ENCODE measurements around the gene RTN4IP1.
"Not testable (repeated sequence)": the region's sequence is repeated elsewhere in the genome, so short reads cannot be mapped to it uniquely, and the experiment has no call there.

Gene RTN4IP1

DNA sequence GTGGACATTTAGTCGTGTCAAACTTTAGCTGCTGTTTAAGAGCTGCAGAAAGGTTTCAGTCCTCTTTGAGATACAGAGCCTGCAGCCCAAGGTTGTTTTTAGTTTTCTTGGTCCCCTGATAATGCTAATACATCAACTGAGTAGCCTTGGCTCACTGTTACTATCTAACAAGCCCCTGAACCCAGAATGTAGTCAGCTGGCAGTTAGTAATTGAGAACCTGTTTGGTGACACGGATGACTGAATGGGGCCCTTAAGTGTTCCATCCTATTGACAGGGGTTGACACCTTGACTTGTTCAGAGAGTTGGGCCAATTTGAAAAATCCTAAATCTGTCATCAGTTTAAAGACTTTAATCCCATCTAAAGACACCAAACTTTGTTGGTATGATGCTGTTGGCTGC is 2.8 kb downstream of the RTN4IP1 start:
- DNase-seq: no peak

GRCh38 chr6:106623039-106623438 is 6.3 kb downstream of the RTN4IP1 start:
- no peak for DNase-seq

DNA sequence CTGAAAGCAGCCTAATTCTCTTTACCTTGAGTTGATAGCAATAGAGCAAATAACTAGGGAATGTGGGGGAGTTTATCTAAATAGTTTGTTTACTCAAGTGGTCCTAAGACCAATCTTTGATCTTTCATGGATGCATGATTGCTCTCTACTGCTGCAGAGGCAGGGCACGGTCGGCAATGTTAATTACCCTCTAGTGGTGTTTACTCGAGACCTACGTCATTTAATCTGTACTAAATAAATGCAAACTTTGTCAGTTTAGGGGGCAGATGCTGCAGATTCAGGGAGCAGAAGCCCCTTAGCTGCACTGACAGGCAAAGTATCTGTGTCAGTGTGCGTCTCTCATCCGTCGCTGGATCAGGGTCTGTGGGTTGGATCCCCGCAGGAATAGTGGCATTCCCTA is 6.9 kb downstream of the RTN4IP1 start:
- no peak for DNase-seq

GRCh38 chr6:106620931-106621672 is 8.2 kb downstream of the RTN4IP1 start:
- no peak for DNase-seq

DNA sequence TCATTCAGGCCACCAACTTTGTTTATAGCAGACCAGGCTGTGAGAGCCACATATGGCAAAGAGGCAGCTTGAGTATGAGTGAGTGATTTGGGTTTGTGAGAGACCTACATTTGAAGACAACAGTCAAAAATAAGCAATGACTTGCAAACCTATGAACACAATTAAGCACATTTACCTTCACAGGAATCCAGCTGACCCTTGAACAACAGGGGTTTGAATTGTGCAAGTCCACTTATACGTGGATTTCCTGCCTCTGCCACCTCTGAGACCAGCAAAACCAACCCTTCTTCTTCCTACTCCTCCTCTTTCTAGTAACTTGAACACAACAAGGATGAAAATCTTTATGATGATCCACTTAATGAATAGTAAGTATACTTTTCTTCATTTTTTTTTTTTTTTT is 10.1 kb downstream of the RTN4IP1 start:
- no peak for DNase-seq

- no peak for DNase-seq
These were observed 11.0 kb downstream of the RTN4IP1 start for GRCh38 chr6:106618324-106618723.

- DNase-seq: no peak
These were observed 11.4 kb downstream of the RTN4IP1 start for GRCh38 chr6:106617857-106618256.

- no peak for DNase-seq
These were observed 12.0 kb downstream of the RTN4IP1 start for GRCh38 chr6:106617302-106617701.

- no peak for DNase-seq
These were observed 14.6 kb downstream of the RTN4IP1 start for GRCh38 chr6:106614592-106615257.

GRCh38 chr6:106614166-106614565 is 15.1 kb downstream of the RTN4IP1 start:
- no peak for DNase-seq

GRCh38 chr6:106613590-106613989 is 15.7 kb downstream of the RTN4IP1 start:
- DNase-seq: no peak

DNA sequence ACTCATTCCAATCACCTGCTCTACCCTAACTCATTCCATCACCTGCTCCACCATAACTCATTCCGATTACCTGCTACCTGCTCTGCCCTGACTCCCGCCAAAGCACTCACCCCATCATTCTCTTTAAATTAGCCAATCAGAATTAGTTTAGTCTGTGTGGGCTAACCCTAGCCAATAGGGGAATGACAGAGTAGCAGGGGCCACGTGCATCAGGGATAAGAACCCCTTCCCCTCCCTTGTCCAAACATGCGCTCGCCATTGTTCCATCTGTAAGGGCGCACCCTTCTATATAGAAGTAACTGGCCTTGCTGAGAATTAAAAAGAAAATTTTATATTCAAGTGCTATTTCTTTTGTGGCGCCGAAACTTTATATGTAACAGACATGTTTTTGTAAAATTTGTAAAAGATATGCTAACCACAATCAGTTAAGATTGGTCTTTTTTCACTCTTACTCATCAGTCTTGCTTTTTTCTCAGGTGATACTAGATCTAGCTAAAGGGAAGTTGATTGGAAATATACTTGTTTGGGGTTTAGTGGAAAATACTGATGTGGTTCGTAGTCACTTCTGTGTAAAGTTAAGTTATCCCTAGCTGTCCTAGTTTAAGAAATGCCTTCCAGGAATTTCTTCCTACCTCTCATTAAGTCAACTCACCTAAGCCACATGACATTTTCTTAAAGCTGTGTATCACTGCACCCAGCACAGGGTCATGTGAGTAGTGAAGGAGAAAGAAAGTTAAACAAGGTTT is 16.5 kb downstream of the RTN4IP1 start:
- DNase-seq: no peak

DNA sequence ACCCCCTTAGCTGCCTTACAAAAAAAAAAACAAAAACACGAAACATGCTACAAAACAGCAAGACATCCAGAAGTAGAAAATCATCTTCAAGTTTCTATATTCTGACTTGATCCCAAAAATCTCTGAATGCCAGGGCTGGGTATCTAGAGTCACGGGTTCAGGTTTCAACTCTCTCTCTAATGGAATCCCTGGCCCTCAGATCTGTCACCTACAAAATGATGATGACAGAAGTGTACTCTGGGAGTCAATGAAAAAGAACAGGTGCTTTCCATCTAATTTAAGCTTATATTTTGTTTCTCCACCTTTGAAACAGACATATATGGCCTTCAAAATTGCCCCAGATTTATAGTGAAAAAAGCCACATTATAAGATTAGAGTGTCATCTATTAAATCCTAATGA is 18.3 kb downstream of the RTN4IP1 start:
- DNase-seq: no peak

GRCh38 chr6:106609699-106610098 is 19.6 kb downstream of the RTN4IP1 start:
- peak; percentile 6 for DNase-seq

DNA sequence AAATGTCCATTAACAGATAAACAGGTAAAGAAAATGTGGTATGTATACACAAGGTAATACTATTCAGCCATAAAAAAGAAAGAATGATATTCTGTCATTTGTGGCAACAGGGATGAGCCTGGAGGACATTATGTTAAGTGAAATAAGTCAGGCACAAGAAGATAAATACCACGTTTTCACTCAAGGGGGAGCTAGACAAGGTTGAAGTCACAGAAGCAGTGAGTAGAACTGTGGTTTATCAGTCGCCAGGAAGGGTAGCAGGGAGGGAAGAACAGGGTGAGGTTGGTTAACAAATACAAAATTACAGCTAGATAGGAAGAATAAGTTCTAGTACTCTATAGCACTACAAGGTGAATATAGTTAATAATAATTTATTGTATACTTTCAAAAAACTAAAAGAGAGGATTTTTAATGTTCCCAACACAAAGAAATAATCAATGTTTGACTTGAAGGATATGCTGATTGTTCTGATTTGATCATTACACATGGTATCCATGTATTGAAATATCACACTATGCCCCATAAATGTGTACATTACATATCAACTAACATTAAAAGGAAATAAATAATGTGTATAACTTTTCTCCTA is 21.1 kb downstream of the RTN4IP1 start:
- no peak for DNase-seq

GRCh38 chr6:106600329-106600728 is 29.0 kb downstream of the RTN4IP1 start:
- no peak for DNase-seq

- no peak for DNase-seq
These were observed 29.9 kb downstream of the RTN4IP1 start for GRCh38 chr6:106599440-106599839.

DNA sequence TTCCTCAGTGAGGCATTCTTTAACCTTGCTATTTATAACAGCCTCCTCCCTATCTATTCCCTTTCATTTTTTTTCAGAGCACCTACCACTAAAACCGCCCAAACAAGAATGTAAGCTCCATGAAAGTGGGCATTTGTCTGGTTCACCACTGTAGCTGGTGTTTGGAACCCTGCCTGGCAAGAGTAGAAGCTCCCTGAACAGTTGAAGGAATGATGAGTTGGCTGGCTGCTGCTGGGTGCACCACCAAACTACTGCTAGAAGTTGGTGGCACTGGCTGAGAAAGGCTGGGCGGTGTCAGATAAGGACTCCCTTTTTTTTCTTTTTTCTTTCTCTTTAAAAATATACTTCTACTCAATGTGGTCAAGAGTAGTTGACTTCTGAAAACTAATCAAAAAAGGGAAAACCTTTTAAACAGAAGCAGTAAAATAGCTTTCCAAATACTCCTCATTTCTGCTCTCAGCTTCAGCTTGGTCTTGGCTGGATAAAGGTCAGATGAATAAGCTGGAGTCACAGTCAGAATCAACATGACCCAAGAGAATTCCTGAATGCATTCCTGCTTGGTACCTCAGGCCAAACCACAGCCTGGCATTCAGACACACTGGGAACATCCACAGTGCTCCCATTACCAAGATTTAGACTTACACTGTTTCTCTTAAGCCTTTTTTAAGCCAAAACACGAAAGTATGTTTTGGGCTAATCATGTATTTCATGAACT is 38.0 kb downstream of the RTN4IP1 start:
- DNase-seq: no peak

- not testable (repeated sequence) for DNase-seq
These were observed 40.4 kb downstream of the RTN4IP1 start for GRCh38 chr6:106588937-106589336.

- DNase-seq: no peak
These were observed 42.4 kb downstream of the RTN4IP1 start for GRCh38 chr6:106586815-106587415.

DNA sequence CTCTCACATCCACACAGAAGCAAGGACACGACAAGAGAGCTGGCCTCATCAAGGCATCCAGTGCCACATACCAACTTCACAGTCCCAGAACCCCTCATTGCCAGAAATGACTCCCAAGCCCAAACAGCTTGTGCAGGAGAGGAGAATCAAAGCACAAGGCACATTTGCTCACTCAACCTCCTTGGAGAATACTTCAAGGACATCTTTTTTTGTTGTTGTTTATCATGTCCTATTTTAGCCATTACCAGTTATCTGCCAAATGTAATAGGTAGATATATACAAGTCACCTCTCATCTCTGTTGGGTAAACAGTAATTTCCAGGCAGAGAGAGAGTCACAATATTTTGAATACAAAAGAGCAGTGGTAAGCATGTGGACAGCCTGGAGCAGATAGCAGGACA is 47.8 kb downstream of the RTN4IP1 start:
- DNase-seq: no peak

GRCh38 chr6:106579281-106579680 is 50.0 kb downstream of the RTN4IP1 start:
- DNase-seq: no peak

Data from NCI-H2171 (cell line).